ENCODE results near the gene PRMT7.
"Not testable (repeated sequence)": the region's sequence is repeated elsewhere in the genome, so short reads cannot be mapped to it uniquely, and the experiment has no call there.

Gene PRMT7

GRCh38 chr16:68283801-68284598 lies 26.8 kb upstream of the PRMT7 start:
- no peak for DNase-seq

GRCh38 chr16:68284847-68285246 lies 26.0 kb upstream of the PRMT7 start:
- no peak for DNase-seq

GRCh38 chr16:68285683-68286082 lies 25.1 kb upstream of the PRMT7 start:
- DNase-seq = no peak

GRCh38 chr16:68286153-68287074 lies 24.4 kb upstream of the PRMT7 start:
- DNase-seq = no peak

GRCh38 chr16:68287276-68288251 lies 23.3 kb upstream of the PRMT7 start:
- no peak for DNase-seq

- no peak for DNase-seq
Measured at GRCh38 chr16:68288252-68288650, 22.6 kb upstream of the PRMT7 start.

- not testable (repeated sequence) for DNase-seq
Measured at GRCh38 chr16:68288796-68289195, 22.0 kb upstream of the PRMT7 start.

- DNase-seq = no peak
Measured at GRCh38 chr16:68289202-68289601, 21.6 kb upstream of the PRMT7 start.

- no peak for DNase-seq
Measured at GRCh38 chr16:68289621-68290329, 21.0 kb upstream of the PRMT7 start.

GRCh38 chr16:68290450-68290849 lies 20.4 kb upstream of the PRMT7 start:
- no peak for DNase-seq

- no peak for DNase-seq
Measured at GRCh38 chr16:68291227-68291626, 19.6 kb upstream of the PRMT7 start.

- no peak for DNase-seq
Measured at GRCh38 chr16:68292425-68292824, 18.4 kb upstream of the PRMT7 start.

GRCh38 chr16:68296291-68296690 lies 14.5 kb upstream of the PRMT7 start:
- no peak for DNase-seq

- no peak for DNase-seq
Measured at GRCh38 chr16:68296693-68297092, 14.1 kb upstream of the PRMT7 start.

- no peak for DNase-seq
Measured at GRCh38 chr16:68297908-68298307, 12.9 kb upstream of the PRMT7 start.

- DNase-seq = no peak
Measured at GRCh38 chr16:68298312-68298711, 12.5 kb upstream of the PRMT7 start.

GRCh38 chr16:68298907-68299561 lies 11.8 kb upstream of the PRMT7 start:
- DNase-seq = no peak

GRCh38 chr16:68299571-68300453 lies 11.0 kb upstream of the PRMT7 start:
- DNase-seq = no peak

- no peak for DNase-seq
Measured at GRCh38 chr16:68300734-68301459, 9.9 kb upstream of the PRMT7 start.

- DNase-seq = no peak
Measured at GRCh38 chr16:68306633-68307032, 4.2 kb upstream of the PRMT7 start.

Data from DMS 273 treated with DMSO at 0.1 percent for 48 hours (cell line).